ENCODE measurements around the gene SLC22A14. TPM values are rescaled to one million over a fixed set of nuclear protein-coding genes. Genes with fewer than 3 reads are reported as not detected.

Gene SLC22A14
- total and polyA plus RNA-seq, 9 of the 15 experiments (the other 6 are each of a cell fraction or from before 2014, with no cell fraction given), result 0.03 to 0.07 TPM; not detected in 7

- POLR2A ChIA-PET, result no interaction called here
- in situ Hi-C loops (cut with MboI), result no loop called here
- peak; percentile 72 for TF ChIP-seq EP300 (IDR thresholded peaks at IDR 0.05; ENCODE audit: low read length)
- peak; percentile 91 to 97 for TF ChIP-seq TRIM24 (IDR thresholded peaks at IDR 0.05)
- peak; percentile 88 for TF ChIP-seq BACH1 (tag; IDR thresholded peaks at IDR 0.05)
- TF ChIP-seq MITF (IDR thresholded peaks at IDR 0.05), result peak; percentile 64; the same call in 1 of the 2 replicates
- TF ChIP-seq CBFA2T3 (IDR thresholded peaks at IDR 0.05), result 0 out of 2 replicates have a peak, but pooled peaks have one; percentile 6
- no peak for TF ChIP-seq EP400 (IDR thresholded peaks at IDR 0.05)
- TF ChIP-seq ZNF511 (CRISPR knock-in tag; IDR thresholded peaks at IDR 0.05), result no peak
- no peak for TF ChIP-seq MXD1 (CRISPR knock-in tag; IDR thresholded peaks at IDR 0.05; ENCODE audit: borderline replicate concordance, poor library complexity, severe bottlenecking)
- peak; percentile 41 for TF ChIP-seq ZNF766 (CRISPR knock-in tag; conservative IDR thresholded peaks at IDR 0.05)
- peak; percentile 18; the same call in 1 of the 2 replicates for TF ChIP-seq LCOR (CRISPR knock-in tag; IDR thresholded peaks at IDR 0.05)
- no peak for TF ChIP-seq SRSF1 (IDR thresholded peaks at IDR 0.05; ENCODE audit: low read depth, low read length)
- TF ChIP-seq NFE2 (IDR thresholded peaks at IDR 0.05; ENCODE audit: low read depth), result peak; percentile 91
- TF ChIP-seq MTA3 (IDR thresholded peaks at IDR 0.05; ENCODE audit: borderline replicate concordance), result peak; percentile 46; the same call in 1 of the 2 replicates
- peak; percentile 98 for TF ChIP-seq JUN (IDR thresholded peaks at IDR 0.05; ENCODE audit: borderline replicate concordance, low read depth, low read length)
- no peak for TF ChIP-seq JUN (CRISPR knock-in tag; IDR thresholded peaks at IDR 0.05; ENCODE audit: borderline replicate concordance)
- TF ChIP-seq ZBTB17 (CRISPR knock-in tag; IDR thresholded peaks at IDR 0.05), result no peak
- peak; percentile 78 for TF ChIP-seq MAFG (tag; conservative IDR thresholded peaks at IDR 0.05)
- peak; percentile 57 for TF ChIP-seq ZEB2 (IDR thresholded peaks at IDR 0.05)
- TF ChIP-seq MBD2 (IDR thresholded peaks at IDR 0.05; ENCODE audit: borderline replicate concordance, low read depth), result no peak
- TF ChIP-seq C11orf30 (IDR thresholded peaks at IDR 0.05; ENCODE audit: low read depth), result peak; percentile 86
Observed at GRCh38 chr3:38327335-38328009, 45.4 kb downstream of the SLC22A14 start.

More at GRCh38 chr3:38327335-38328009, 45.4 kb downstream of the SLC22A14 start:
- no peaks in the 10 kb centered on the region for H3K9me1 ChIP-seq (ENCODE audit: control insufficient read depth, insufficient read depth, low read length)
- no peak overlapping the region for H3K9ac ChIP-seq (ENCODE audit: insufficient read depth in 1 of 2, low read depth in 2 of 2, low read length in 2 of 2)
- peaks cover 7% of the 10 kb centered on the region; the same call in 1 of the 2 replicates for H3K9me3 ChIP-seq (replicated peaks; ENCODE audit: control insufficient read depth, insufficient read depth, low read depth, low read length)
- peak; percentile 58 for FAIRE-seq
- no peak overlapping the region; the same call in 1 of the 2 replicates for H3K4me2 ChIP-seq (ENCODE audit: insufficient read depth, low read length)
- CTCF ChIA-PET (ENCODE audit: low intra/inter-chr PET ratio), result no interaction called here
- H2AFZ ChIP-seq (ENCODE audit: low read depth, low read length), result 0 out of 2 replicates have a peak overlapping the region, but pooled peaks have one; percentile 17
- peaks cover 0 to 8% of the 10 kb centered on the region in 2 experiments; a peak in 3 of 5 replicates for H3K4me1 ChIP-seq (replicated peaks in 1 of 2; ENCODE audit: control insufficient read depth in 2 of 2, insufficient read depth in 2 of 2, low read length in 2 of 2)
- intact Hi-C loops (cut with micrococcal nuclease), result no loop called here
- no peak overlapping the region for H3K4me3 ChIP-seq
- peak in 2 of 4 experiments; percentile 55 to 59 for DNase-seq (ENCODE audit: extremely low read depth in 1 of 4, low spot score in 3 of 4)
- peak; percentile 69 for ATAC-seq
- H3K27ac ChIP-seq (ENCODE audit: extremely low read depth, low read depth, low read length), result peak overlapping the region; percentile 43; the same call in 2 of the 3 replicates
- peaks cover 2 to 10% of the 10 kb centered on the region in 2 experiments; a peak in 2 of 5 replicates for H3K27me3 ChIP-seq (ENCODE audit: control insufficient read depth in 2 of 2, insufficient read depth in 2 of 2, low read length in 2 of 2)
- no peaks in the 10 kb centered on the region for H3K79me2 ChIP-seq (ENCODE audit: control insufficient read depth, insufficient read depth, low read length)
- no TSS peak for BruUV-seq (replicated peaks)
- no peaks in the 10 kb centered on the region for H3K36me3 ChIP-seq (ENCODE audit: control insufficient read depth, insufficient read depth, low read length)
- H4K20me1 ChIP-seq (replicated peaks; ENCODE audit: control insufficient read depth, insufficient read depth, low read length), result no peaks in the 10 kb centered on the region

Measured in K562 (cell line).